CD14-positive monocyte (primary cell): ENCODE results near the gene RPS6KA2. TPM values are rescaled to one million over a fixed set of nuclear protein-coding genes. Genes with fewer than 3 reads are reported as not detected.

Experiments used
- DNase-seq, 3 donors: peaks; one replicate each; pipeline ENCODE4 v3.0.0-alpha.2; 2011 to 2022
- H2AFZ ChIP-seq: 2 replicates; pipeline ENCODE4 v1.6.0; 2012; ENCODE audit warnings: mild to moderate bottlenecking, low read depth, low read length, inconsistent platforms; ENCODE audit not compliant: insufficient read depth, poor library complexity, severe bottlenecking
- H3K27ac ChIP-seq, 2 donors: 1 replicate in 1 of 2; 2 replicates in 1 of 2; pipeline ENCODE4 v1.5.1; 2012 to 2013; ENCODE audit warnings: low read length in 2 of 2, control low read depth in 1 of 2, inconsistent platforms in 1 of 2, low read depth in 1 of 2, mild to moderate bottlenecking in 1 of 2
- H3K27me3 ChIP-seq, 2 donors: one replicate each; pipeline versions ENCODE4 v1.6.0 to v1.6.1; 2011 to 2013; ENCODE audit warnings: low read length in 2 of 2; ENCODE audit not compliant: control insufficient read depth in 2 of 2, insufficient read depth in 2 of 2
- H3K36me3 ChIP-seq, 2 donors: replicated peaks in 1 of 2; 1 replicate in 1 of 2; 2 replicates in 1 of 2; pipeline versions ENCODE4 v1.5.1 to v1.6.1; 2012 to 2013; ENCODE audit warnings: low read length in 2 of 2, control low read depth in 1 of 2, inconsistent platforms in 1 of 2, mild to moderate bottlenecking in 1 of 2; ENCODE audit not compliant: insufficient read depth in 2 of 2, control insufficient read depth in 1 of 2
- H3K4me1 ChIP-seq, 2 donors: 1 replicate in 1 of 2; 2 replicates in 1 of 2; pipeline versions ENCODE4 v1.5.1 to v1.6.1; 2012 to 2013; ENCODE audit warnings: low read length in 2 of 2, control low read depth in 1 of 2, inconsistent platforms in 1 of 2, mild to moderate bottlenecking in 1 of 2, moderate library complexity in 1 of 2; ENCODE audit not compliant: insufficient read depth in 2 of 2, control insufficient read depth in 1 of 2
- H3K4me2 ChIP-seq: replicated peaks from 2 replicates; pipeline ENCODE3; 2012; ENCODE audit warnings: low read length, moderate library complexity, mild to moderate bottlenecking; ENCODE audit not compliant: poor library complexity, severe bottlenecking; ENCODE audit errors: extremely low read depth
- H3K4me3 ChIP-seq, 3 experiments: fragments of 200-600 bp in 1 of 3; sonication (generic) in 1 of 3; replicated peaks in 1 of 3; 1 replicate in 2 of 3; 2 replicates in 1 of 3; pipeline ENCODE4 v1.5.1; 2011 to 2013; ENCODE audit warnings: low read length in 3 of 3, mild to moderate bottlenecking in 3 of 3, control low read depth in 2 of 3, low read depth in 2 of 3, inconsistent platforms in 1 of 3, moderate library complexity in 1 of 3
- H3K79me2 ChIP-seq: 2 replicates; pipeline ENCODE4 v1.6.0; 2012; ENCODE audit warnings: mild to moderate bottlenecking, control low read depth, inconsistent platforms, low read length, moderate library complexity; ENCODE audit not compliant: insufficient read depth
- H3K9ac ChIP-seq: 2 replicates; pipeline ENCODE4 v1.6.0; 2017; ENCODE audit warnings: low read length, mild to moderate bottlenecking; ENCODE audit not compliant: insufficient read depth, poor library complexity, severe bottlenecking
- H3K9me3 ChIP-seq, 2 donors: replicated peaks in 1 of 2; 1 replicate in 1 of 2; 2 replicates in 1 of 2; pipeline versions ENCODE4 v1.5.1 to v1.6.1; 2012 to 2013; ENCODE audit warnings: low read length in 2 of 2, control low read depth in 1 of 2; ENCODE audit not compliant: control insufficient read depth in 1 of 2, insufficient read depth in 1 of 2
- H4K20me1 ChIP-seq: 2 replicates; pipeline ENCODE4 v1.6.0; 2012; ENCODE audit warnings: mild to moderate bottlenecking, low read length, control low read depth, moderate library complexity; ENCODE audit not compliant: insufficient read depth
- H3K27ac Mint-ChIP-seq, 7 donors: one replicate each; pipeline ENCODE4 v1.8.0; 2020; ENCODE audit warnings: mild to moderate bottlenecking in 7 of 7, mixed read lengths in 7 of 7, moderate library complexity in 6 of 7, inconsistent platforms in 2 of 7
- H3K27me3 Mint-ChIP-seq, 3 donors: one replicate each; pipeline ENCODE4 v1.8.0; 2021 to 2022; ENCODE audit warnings: low read depth in 3 of 3, mild to moderate bottlenecking in 3 of 3, mixed read lengths in 3 of 3, moderate library complexity in 3 of 3, inconsistent platforms in 1 of 3
- H3K36me3 Mint-ChIP-seq, 2 donors: one replicate each; pipeline ENCODE4 v1.8.0; 2020; ENCODE audit warnings: mixed read lengths in 2 of 2, inconsistent platforms in 1 of 2, mild to moderate bottlenecking in 1 of 2
- H3K4me1 Mint-ChIP-seq: one replicate; pipeline ENCODE4 v1.8.0; 2020; ENCODE audit warnings: mild to moderate bottlenecking, mixed read lengths
- H3K4me3 Mint-ChIP-seq, 2 donors: one replicate each; pipeline ENCODE4 v1.8.0; 2020; ENCODE audit warnings: mild to moderate bottlenecking in 2 of 2, mixed read lengths in 2 of 2, moderate library complexity in 1 of 2
- H3K9me3 Mint-ChIP-seq, 7 donors: one replicate each; pipeline ENCODE4 v1.8.0; 2020 to 2022; ENCODE audit warnings: mixed read lengths in 7 of 7, mild to moderate bottlenecking in 6 of 7, moderate library complexity in 6 of 7, inconsistent platforms in 2 of 7
- WGBS: methylation state at CpG from one replicate; pipeline ENCODE4 v1.1.5; 2013; ENCODE audit warnings: missing lambda C conversion rate; ENCODE audit not compliant: insufficient coverage; 5-methylcytosine and 5-hydroxymethylcytosine counted together
- intact Hi-C, 2 donors: fragments of 100-400 bp; cut with micrococcal nuclease; formaldehyde crosslinking; loops; one replicate each; pipeline versions ENCODE4 v1.15.0 to v1.15.1; 2023
- polyA plus RNA-seq, 3 donors: library from polyadenylated mRNA; depleted of rRNA in 1 of 3; unstranded in 2 of 3; stranded (reverse) in 1 of 3; fragments of 300-500 nt in 2 of 3; fragments of >200 nt in 1 of 3; fragmentation: Illumina TruSeq in 2 of 3; gene quantifications; 1 replicate in 2 of 3; 2 replicates in 1 of 3; pipeline ENCODE4 v1.2.3, GENCODE V29; 2012 to 2021
- TF ChIP-seq, protein P1 (sequence below): fragments of 200-600 bp; IDR thresholded peaks from one replicate; pipeline ENCODE4 v1.8.0; 2022; ENCODE audit warnings: antibody characterized with exemption, mild to moderate bottlenecking

RPS6KA2 gene
- polyA plus RNA-seq, 3 donors: 1.4 to 3.1 (median 1.9) TPM

GRCh38 chr6:166436195-166437139 is 190.6 kb downstream of the RPS6KA2 start:
- H3K36me3 ChIP-seq: no peaks in the 10 kb centered on the region
- TF ChIP-seq, protein P1, sequence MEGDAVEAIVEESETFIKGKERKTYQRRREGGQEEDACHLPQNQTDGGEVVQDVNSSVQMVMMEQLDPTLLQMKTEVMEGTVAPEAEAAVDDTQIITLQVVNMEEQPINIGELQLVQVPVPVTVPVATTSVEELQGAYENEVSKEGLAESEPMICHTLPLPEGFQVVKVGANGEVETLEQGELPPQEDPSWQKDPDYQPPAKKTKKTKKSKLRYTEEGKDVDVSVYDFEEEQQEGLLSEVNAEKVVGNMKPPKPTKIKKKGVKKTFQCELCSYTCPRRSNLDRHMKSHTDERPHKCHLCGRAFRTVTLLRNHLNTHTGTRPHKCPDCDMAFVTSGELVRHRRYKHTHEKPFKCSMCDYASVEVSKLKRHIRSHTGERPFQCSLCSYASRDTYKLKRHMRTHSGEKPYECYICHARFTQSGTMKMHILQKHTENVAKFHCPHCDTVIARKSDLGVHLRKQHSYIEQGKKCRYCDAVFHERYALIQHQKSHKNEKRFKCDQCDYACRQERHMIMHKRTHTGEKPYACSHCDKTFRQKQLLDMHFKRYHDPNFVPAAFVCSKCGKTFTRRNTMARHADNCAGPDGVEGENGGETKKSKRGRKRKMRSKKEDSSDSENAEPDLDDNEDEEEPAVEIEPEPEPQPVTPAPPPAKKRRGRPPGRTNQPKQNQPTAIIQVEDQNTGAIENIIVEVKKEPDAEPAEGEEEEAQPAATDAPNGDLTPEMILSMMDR: no peak
- no peaks in the 10 kb centered on the region for H3K4me1 ChIP-seq
- H3K79me2 ChIP-seq: no peaks in the 10 kb centered on the region
- H3K27ac ChIP-seq: no peak overlapping the region
- peaks cover 0 to 4% (median 0%) of the 10 kb centered on the region in 7 donors for H3K9me3 Mint-ChIP-seq
- no peaks in the 10 kb centered on the region for H4K20me1 ChIP-seq
- peaks cover 7 to 20% of the 10 kb centered on the region in 2 donors for H3K27me3 ChIP-seq
- H3K27ac Mint-ChIP-seq: no peak overlapping the region
- H3K9ac ChIP-seq: no peak overlapping the region
- no peak overlapping the region for H2AFZ ChIP-seq
- H3K27me3 Mint-ChIP-seq: peaks cover 20 to 32% (median 29%) of the 10 kb centered on the region in 3 donors
- H3K4me3 Mint-ChIP-seq: no peak overlapping the region
- WGBS: 90% methylated on average over 23 of the region's 24 CpGs
- intact Hi-C loops: no loop called here
- no peak for DNase-seq
- H3K4me3 ChIP-seq: no peak overlapping the region
- no peak overlapping the region for H3K4me2 ChIP-seq
- no peaks in the 10 kb centered on the region for H3K9me3 ChIP-seq
- peaks cover 17% of the 10 kb centered on the region for H3K4me1 Mint-ChIP-seq
- peaks cover 0 to 3% of the 10 kb centered on the region in 2 donors for H3K36me3 Mint-ChIP-seq

DNA sequence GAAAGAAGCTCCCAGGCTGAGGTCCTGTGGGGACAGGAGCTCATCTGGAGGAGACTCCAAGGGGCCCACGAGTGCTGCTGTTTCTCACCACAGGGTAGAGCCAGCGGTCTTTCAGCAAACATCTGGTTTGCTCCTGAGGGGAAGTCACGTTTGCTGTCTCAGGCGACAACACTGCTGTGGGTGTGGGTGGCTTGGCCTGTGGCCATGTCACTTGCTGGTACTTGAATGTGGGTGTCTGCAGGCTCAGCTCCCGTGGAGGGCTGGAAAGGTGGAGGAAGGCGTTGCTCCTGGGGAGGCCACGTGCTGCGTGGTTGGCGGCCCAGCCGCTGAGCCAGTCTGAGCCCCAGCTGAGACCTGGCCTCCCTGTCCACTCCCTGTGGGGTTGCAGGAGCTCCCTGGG is 191.5 kb downstream of the RPS6KA2 start:
- no peaks in the 10 kb centered on the region for H4K20me1 ChIP-seq
- intact Hi-C loops: no loop called here

More for the DNA sequence above, 191.5 kb downstream of the RPS6KA2 start:
- peaks cover 0 to 3% of the 10 kb centered on the region in 2 donors for H3K36me3 Mint-ChIP-seq
- Histone ChIP-seq H3K4me1 (no peaks in the 10 kb centered on the region), H2AFZ (no peak overlapping the region), H3K4me3 (no peak overlapping the region), H3K4me2 (no peak overlapping the region), H3K36me3 (no peaks in the 10 kb centered on the region), H3K27ac (no peak overlapping the region), H3K79me2 (no peaks in the 10 kb centered on the region), H3K27me3 (peaks cover 5 to 11% of the 10 kb centered on the region in 2 donors), H3K9ac (peak overlapping the region; percentile 1), H3K9me3 (no peaks in the 10 kb centered on the region)
- TF ChIP-seq, protein P1: no peak
- WGBS: 1% methylated on average over 10 of the region's 10 CpGs
- H3K4me3 Mint-ChIP-seq: no peak overlapping the region
- peak overlapping the region in 1 of 7 donors; percentile 41 for H3K27ac Mint-ChIP-seq
- peaks cover 12 to 23% (median 20%) of the 10 kb centered on the region in 3 donors for H3K27me3 Mint-ChIP-seq
- DNase-seq: no peak
- peaks cover 14% of the 10 kb centered on the region for H3K4me1 Mint-ChIP-seq
- H3K9me3 Mint-ChIP-seq: peaks cover 0 to 6% (median 0%) of the 10 kb centered on the region in 7 donors
